ENCODE data around the gene TMEM184C.

GRCh38 chr4:147617841-147618691 lies 869 bp downstream of the TMEM184C start:
- TF ChIP-seq, protein P1, sequence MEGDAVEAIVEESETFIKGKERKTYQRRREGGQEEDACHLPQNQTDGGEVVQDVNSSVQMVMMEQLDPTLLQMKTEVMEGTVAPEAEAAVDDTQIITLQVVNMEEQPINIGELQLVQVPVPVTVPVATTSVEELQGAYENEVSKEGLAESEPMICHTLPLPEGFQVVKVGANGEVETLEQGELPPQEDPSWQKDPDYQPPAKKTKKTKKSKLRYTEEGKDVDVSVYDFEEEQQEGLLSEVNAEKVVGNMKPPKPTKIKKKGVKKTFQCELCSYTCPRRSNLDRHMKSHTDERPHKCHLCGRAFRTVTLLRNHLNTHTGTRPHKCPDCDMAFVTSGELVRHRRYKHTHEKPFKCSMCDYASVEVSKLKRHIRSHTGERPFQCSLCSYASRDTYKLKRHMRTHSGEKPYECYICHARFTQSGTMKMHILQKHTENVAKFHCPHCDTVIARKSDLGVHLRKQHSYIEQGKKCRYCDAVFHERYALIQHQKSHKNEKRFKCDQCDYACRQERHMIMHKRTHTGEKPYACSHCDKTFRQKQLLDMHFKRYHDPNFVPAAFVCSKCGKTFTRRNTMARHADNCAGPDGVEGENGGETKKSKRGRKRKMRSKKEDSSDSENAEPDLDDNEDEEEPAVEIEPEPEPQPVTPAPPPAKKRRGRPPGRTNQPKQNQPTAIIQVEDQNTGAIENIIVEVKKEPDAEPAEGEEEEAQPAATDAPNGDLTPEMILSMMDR (IDR thresholded peaks at IDR 0.05), result no peak
- TF ChIP-seq POLR2A (IDR thresholded peaks at IDR 0.05) (no peak), EP300 (IDR thresholded peaks at IDR 0.05) (no peak)
